ENCODE results near the gene KRTAP10-10.
"Not testable (repeated sequence)": the region's sequence is repeated elsewhere in the genome, so short reads cannot be mapped to it uniquely, and the experiment has no call there.

The KRTAP10-10 gene

GRCh38 chr21:44603109-44603875, 33.9 kb upstream of the KRTAP10-10 start:
- no peak for DNase-seq (ENCODE audit: low spot score)

- no peak for DNase-seq (ENCODE audit: low spot score)
These were observed 33.2 kb upstream of the KRTAP10-10 start for GRCh38 chr21:44603911-44604310.

- no peak for DNase-seq (ENCODE audit: low spot score)
These were observed 30.7 kb upstream of the KRTAP10-10 start for GRCh38 chr21:44606495-44606894.

GRCh38 chr21:44609193-44609592, 28.0 kb upstream of the KRTAP10-10 start:
- no peak for DNase-seq (ENCODE audit: low spot score)

- DNase-seq (ENCODE audit: low spot score), result not testable (repeated sequence)
These were observed 26.9 kb upstream of the KRTAP10-10 start for GRCh38 chr21:44610157-44610843.

- no peak for DNase-seq (ENCODE audit: low spot score)
These were observed 25.6 kb upstream of the KRTAP10-10 start for GRCh38 chr21:44611551-44611950.

- DNase-seq (ENCODE audit: low spot score), result no peak
These were observed 25.1 kb upstream of the KRTAP10-10 start, which contains the start of gene KRTAP10-8 for GRCh38 chr21:44612029-44612486. Gene KRTAP10-8, plus strand, starts transcription at chr21:44612079. Its CDS starts 22 bp downstream, at chr21:44612101.

GRCh38 chr21:44612669-44613229, 24.4 kb upstream of the KRTAP10-10 start:
- DNase-seq (ENCODE audit: low spot score), result no peak

- DNase-seq (ENCODE audit: low spot score), result no peak
These were observed 23.6 kb upstream of the KRTAP10-10 start for GRCh38 chr21:44613386-44614155.

- DNase-seq (ENCODE audit: low spot score), result no peak
These were observed 23.0 kb upstream of the KRTAP10-10 start for GRCh38 chr21:44614161-44614631.

- no peak for DNase-seq (ENCODE audit: low spot score)
These were observed 22.2 kb upstream of the KRTAP10-10 start for GRCh38 chr21:44614961-44615391.

GRCh38 chr21:44615466-44615865, 21.7 kb upstream of the KRTAP10-10 start:
- DNase-seq (ENCODE audit: low spot score), result no peak

- no peak for DNase-seq (ENCODE audit: low spot score)
These were observed 21.1 kb upstream of the KRTAP10-10 start for GRCh38 chr21:44615911-44616590.

- no peak for DNase-seq (ENCODE audit: low spot score)
These were observed 20.6 kb upstream of the KRTAP10-10 start for GRCh38 chr21:44616591-44616926.

GRCh38 chr21:44617071-44617501, 20.1 kb upstream of the KRTAP10-10 start:
- no peak for DNase-seq (ENCODE audit: low spot score)

- no peak for DNase-seq (ENCODE audit: low spot score)
These were observed 18.7 kb upstream of the KRTAP10-10 start for GRCh38 chr21:44618504-44618903.

- no peak for DNase-seq (ENCODE audit: low spot score)
These were observed 18.2 kb upstream of the KRTAP10-10 start for GRCh38 chr21:44618909-44619308.

- DNase-seq (ENCODE audit: low spot score), result no peak
These were observed 17.3 kb upstream of the KRTAP10-10 start for GRCh38 chr21:44619886-44620285.

GRCh38 chr21:44623575-44623974, 13.6 kb upstream of the KRTAP10-10 start:
- DNase-seq (ENCODE audit: low spot score), result no peak

GRCh38 chr21:44625756-44626155, 11.4 kb upstream of the KRTAP10-10 start:
- no peak for DNase-seq (ENCODE audit: low spot score)

GRCh38 chr21:44626262-44626661, 10.9 kb upstream of the KRTAP10-10 start:
- DNase-seq (ENCODE audit: low spot score), result no peak
